Measurements from ENCODE around the gene KCNJ11.

The KCNJ11 gene

DNA sequence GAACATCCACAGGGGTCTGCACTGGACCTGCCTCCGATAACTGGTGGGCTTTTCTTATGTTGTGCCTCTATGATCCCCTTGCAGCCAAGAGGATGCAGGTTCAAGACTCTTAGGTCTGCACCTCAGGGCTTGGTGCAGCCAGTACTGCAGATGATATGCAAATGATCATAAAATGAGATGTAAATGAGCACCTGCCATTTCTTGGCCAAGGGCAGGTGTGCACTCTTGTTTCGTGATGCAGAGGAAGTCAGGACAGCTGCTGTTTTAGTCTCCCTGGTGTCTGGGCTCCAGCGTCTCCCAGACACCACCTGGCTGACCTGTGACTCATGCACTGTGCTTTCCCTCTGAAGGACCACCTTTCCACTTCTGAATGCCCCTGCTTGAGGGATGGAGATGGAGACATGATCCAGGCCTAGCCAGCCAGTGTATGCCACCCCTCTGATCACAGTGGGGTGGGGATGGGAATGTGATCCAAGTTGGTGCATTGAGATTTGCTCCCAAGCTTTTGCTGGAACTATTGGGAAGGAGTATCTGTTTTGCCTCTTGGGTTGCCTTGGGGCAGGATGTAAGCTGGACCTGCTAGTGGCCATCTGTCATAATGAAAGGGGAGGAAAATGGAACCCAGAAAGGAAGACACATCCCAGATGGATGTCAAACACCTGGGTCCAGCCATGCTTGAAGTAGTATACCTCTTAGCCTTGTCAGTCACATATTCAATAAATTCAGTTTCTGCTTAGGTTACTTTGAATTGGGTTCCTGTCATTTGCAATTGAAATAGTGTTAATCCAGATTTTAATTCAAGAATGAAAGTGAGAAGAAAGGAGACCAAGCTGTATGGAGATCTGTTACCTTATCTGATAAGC, 3.3 kb upstream of the KCNJ11 start:
- no peak for DNase-seq (ENCODE audit: low spot score)

GRCh38 chr11:17389957-17390649, 1.6 kb upstream of the KCNJ11 start:
- no peak for DNase-seq (ENCODE audit: low spot score)

- peak; percentile 77 for DNase-seq (ENCODE audit: low spot score)
These were observed 925 bp upstream of the KCNJ11 start for GRCh38 chr11:17389211-17389956.

DNA sequence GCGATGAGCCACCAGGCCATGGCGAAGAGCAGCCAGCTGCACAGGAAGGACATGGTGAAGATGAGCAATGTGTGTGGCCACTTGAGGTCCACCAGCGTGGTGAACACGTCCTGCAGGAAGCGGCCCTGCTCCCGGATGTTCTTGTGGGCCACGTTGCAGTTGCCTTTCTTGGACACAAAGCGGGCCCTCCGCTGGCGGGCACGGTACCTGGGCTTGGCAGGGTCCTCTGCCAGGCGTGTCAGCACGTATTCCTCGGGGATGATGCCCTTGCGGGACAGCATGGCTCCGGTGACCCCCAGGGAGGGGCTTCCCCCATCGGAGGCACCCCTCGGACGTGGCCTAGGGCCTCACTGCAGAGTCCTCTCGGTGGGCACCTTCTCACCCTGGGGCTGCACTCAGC, 648 bp downstream of the KCNJ11 start:
- no peak for DNase-seq (ENCODE audit: low spot score)

DNA sequence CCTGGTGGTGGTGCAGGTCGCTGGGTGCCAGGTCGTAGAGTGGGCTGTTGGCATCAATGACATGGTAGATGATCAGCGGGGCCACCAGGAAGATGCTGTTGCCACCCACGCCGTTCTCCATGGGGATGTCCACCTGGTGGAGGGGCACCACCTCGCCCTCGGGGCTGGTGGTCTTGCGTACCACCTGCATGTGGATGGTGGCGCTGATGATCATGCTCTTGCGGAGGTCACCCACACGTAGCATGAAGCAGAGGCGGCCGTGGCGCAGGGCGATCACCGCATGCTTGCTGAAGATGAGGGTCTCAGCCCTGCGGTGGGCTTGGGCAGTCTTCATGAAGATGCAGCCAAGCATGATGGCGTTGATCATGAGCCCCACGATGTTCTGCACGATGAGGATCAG, 1.2 kb downstream of the KCNJ11 start:
- DNase-seq (ENCODE audit: low spot score), result no peak

GRCh38 chr11:17386331-17387084, 2.0 kb downstream of the KCNJ11 start:
- DNase-seq (ENCODE audit: low spot score), result peak; percentile 40

GRCh38 chr11:17385926-17386325, 2.5 kb downstream of the KCNJ11 start:
- no peak for DNase-seq (ENCODE audit: low spot score)

DNA sequence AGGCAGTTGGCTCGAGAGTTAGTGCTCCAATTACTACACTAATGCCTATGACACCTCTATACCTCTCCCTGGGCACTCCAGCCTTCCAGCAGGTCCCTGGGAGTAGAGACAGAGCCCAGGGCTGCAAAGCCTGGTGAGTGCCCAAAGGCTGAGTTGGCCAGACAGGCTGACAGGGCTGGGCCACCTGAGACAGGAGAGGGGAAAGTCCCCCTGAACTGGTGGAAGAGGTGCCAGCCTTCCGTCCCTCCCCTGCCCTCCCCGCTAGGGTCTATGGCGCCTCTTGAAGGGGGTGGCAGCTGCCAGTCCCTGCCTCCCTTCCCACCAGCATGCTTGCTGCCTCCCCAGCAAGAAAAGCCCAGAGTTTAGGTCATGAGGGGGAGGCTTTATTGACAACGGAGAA, 3.0 kb downstream of the KCNJ11 start:
- no peak for DNase-seq (ENCODE audit: low spot score)

GRCh38 chr11:17384002-17384511, 4.4 kb downstream of the KCNJ11 start:
- DNase-seq (ENCODE audit: low spot score), result peak; percentile 63

DNA sequence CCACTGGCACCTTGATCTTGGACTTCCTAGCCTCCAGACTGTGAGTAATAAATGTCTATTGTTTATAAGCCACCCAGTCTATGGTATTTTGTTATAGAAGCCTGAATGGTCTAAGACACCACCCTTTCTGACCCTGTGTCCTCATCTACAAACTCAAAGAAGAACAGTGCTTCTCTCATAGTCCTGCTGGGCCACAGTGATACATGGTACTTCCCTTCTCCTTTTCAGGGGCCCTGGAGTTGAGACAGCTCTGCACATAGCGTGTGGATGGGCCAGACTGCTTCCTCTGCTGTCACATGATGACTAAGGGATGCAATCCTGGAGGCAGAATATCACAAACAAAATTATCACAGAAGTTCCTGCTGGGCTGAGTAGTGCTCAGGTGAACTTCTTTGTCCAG, 5.0 kb downstream of the KCNJ11 start:
- no peak for DNase-seq (ENCODE audit: low spot score)

DNA sequence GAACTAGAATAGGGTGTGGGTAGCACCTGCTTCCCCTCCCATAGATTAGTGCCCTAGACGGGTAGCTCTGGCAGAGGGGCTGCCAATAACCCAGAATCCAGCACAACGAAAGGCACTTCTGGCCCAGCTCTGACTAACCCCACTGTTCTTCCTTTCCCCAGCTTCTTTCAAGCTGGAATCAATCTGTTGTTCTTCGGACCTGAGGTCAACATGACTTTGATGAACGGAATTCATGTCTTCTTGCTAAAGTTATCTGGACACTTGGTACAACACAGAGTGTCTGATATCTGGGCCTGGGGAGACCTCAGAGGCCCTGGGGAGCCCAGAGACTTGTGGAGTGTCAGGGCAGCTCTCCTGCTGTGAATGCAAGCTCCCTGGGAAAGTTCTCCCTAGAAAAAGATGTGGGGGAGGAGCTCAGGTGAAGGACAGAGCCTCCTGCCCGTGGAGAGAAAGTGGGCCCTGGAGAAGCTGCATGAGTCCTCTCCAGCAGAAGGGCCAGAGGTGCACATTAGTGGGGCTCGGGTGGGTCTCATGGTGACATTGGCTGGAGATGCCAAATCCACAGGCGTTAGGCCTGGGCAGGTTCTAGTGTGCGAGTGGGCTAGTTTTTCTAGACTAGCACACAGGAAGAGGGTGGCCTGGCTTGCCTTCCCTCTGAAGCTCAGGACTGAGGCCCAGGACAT, 6.3 kb downstream of the KCNJ11 start:
- no peak for DNase-seq (ENCODE audit: low spot score)

- no peak for DNase-seq (ENCODE audit: low spot score)
These were observed 7.3 kb downstream of the KCNJ11 start for GRCh38 chr11:17381156-17381555.

- DNase-seq (ENCODE audit: low spot score), result no peak
These were observed 8.9 kb downstream of the KCNJ11 start for GRCh38 chr11:17379383-17380180.

GRCh38 chr11:17378655-17379054, 9.8 kb downstream of the KCNJ11 start:
- no peak for DNase-seq (ENCODE audit: low spot score)

- no peak for DNase-seq (ENCODE audit: low spot score)
These were observed 12.0 kb downstream of the KCNJ11 start for GRCh38 chr11:17376493-17376892.

DNA sequence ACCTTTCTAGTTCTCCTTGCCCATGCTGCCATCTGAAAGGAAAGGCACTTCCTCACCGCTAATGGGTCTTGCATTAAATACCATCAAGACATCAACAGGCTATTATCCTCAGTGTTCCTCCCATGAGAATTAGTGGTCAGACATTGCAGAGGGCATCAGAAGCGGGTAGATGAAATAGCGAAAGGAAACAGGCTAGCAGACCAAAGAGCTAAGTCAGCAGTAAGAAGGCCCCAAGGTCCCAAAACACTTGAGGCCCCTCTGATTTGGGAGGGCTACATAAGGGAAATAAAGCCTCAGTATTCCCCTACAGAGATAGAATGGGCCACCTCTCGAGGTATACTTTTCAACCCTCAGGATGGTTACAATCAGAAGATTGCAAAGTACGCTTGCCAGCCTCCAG, 12.9 kb downstream of the KCNJ11 start:
- no peak for DNase-seq (ENCODE audit: low spot score)

GRCh38 chr11:17371614-17372013, 16.8 kb downstream of the KCNJ11 start:
- no peak for DNase-seq (ENCODE audit: low spot score)

- no peak for DNase-seq (ENCODE audit: low spot score)
These were observed 18.7 kb downstream of the KCNJ11 start for GRCh38 chr11:17369684-17370243.

DNA sequence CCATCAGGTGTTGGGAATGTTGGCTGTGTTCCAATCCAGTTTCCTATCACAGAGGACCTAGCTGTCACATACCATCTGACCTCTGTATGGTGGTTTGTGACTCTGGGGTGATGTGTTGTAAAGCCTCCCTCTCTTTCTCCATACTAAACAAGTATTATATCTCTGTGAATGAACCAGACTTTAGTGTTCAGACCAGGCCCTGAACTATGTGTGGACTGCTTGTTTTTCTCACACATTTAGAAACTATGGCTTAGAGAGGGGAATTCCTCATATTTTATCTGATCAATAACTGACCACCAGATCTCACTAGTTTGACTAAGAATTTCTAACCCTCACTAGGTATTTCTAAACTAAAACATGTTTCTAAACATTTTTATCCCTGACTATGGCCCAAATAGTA, 19.4 kb downstream of the KCNJ11 start:
- no peak for DNase-seq (ENCODE audit: low spot score)

GRCh38 chr11:17368551-17368950, 19.9 kb downstream of the KCNJ11 start:
- no peak for DNase-seq (ENCODE audit: low spot score)
